Liver (tissue), 9 donors: Measurements from ENCODE around the gene PEMT. TPM values are rescaled to one million over a fixed set of nuclear protein-coding genes. Genes with fewer than 3 reads are reported as not detected.

Experiments used
- DNase-seq: peaks from one replicate; pipeline ENCODE4 v3.0.0-alpha.2; 2017; ENCODE audit warnings: low spot score
- H3K27ac ChIP-seq, 2 donors: one replicate each; pipeline ENCODE4 v1.7.0; 2013; ENCODE audit warnings: inconsistent platforms in 2 of 2, low read length in 2 of 2, control low read depth in 1 of 2, low read depth in 1 of 2, mild to moderate bottlenecking in 1 of 2
- H3K27me3 ChIP-seq, 4 donors: one replicate each; pipeline versions ENCODE4 v1.6.1 to v1.7.0; 2013; ENCODE audit warnings: low read length in 3 of 4, inconsistent platforms in 1 of 4, mild to moderate bottlenecking in 1 of 4, moderate library complexity in 1 of 4; ENCODE audit not compliant: control insufficient read depth in 4 of 4, insufficient read depth in 4 of 4
- H3K36me3 ChIP-seq, 4 donors: one replicate each; pipeline versions ENCODE4 v1.6.1 to v1.7.0; 2013; ENCODE audit warnings: low read length in 3 of 4, mild to moderate bottlenecking in 3 of 4, low read depth in 1 of 4, moderate library complexity in 1 of 4; ENCODE audit not compliant: control insufficient read depth in 4 of 4, insufficient read depth in 3 of 4
- H3K4me1 ChIP-seq, 4 donors: one replicate each; pipeline versions ENCODE4 v1.6.1 to v1.7.0; 2013; ENCODE audit warnings: low read length in 3 of 4, mild to moderate bottlenecking in 3 of 4, moderate library complexity in 1 of 4; ENCODE audit not compliant: control insufficient read depth in 4 of 4, insufficient read depth in 4 of 4
- H3K4me3 ChIP-seq, 3 donors: one replicate each; pipeline versions ENCODE4 v1.6.1 to v1.7.0; 2013; ENCODE audit warnings: low read length in 3 of 3, control low read depth in 1 of 3, low read depth in 1 of 3, mild to moderate bottlenecking in 1 of 3
- H3K9ac ChIP-seq, 2 donors: one replicate each; pipeline ENCODE4 v1.7.0; 2013; ENCODE audit warnings: low read length in 2 of 2, mild to moderate bottlenecking in 2 of 2, moderate library complexity in 2 of 2, control low read depth in 1 of 2, low read depth in 1 of 2
- H3K9me3 ChIP-seq, 4 donors: one replicate each; pipeline versions ENCODE4 v1.6.1 to v1.7.0; 2013; ENCODE audit warnings: low read length in 3 of 4; ENCODE audit not compliant: control insufficient read depth in 4 of 4
- ATF3 ChIP-seq: IDR thresholded peaks from 2 replicates; pipeline ENCODE4 v1.6.1; 2016; ENCODE audit warnings: antibody characterized with exemption
- EGR1 ChIP-seq, 2 donors: IDR thresholded peaks; 2 replicates each; pipeline ENCODE4 v1.6.1; 2016 to 2018; ENCODE audit warnings: antibody characterized with exemption in 2 of 2, low read depth in 2 of 2
- FOXA1 ChIP-seq: IDR thresholded peaks from 2 replicates; pipeline ENCODE4 v1.6.1; 2016; ENCODE audit warnings: antibody characterized with exemption
- FOXA2 ChIP-seq: IDR thresholded peaks from 2 replicates; pipeline ENCODE4 v1.6.1; 2016; ENCODE audit warnings: antibody characterized with exemption
- GABPA ChIP-seq, 2 donors: IDR thresholded peaks in 1 of 2; conservative IDR thresholded peaks in 1 of 2; 2 replicates each; pipeline ENCODE4 v1.6.1; 2016; ENCODE audit warnings: antibody characterized with exemption in 2 of 2, mild to moderate bottlenecking in 1 of 2, moderate library complexity in 1 of 2
- HNF4A ChIP-seq, 2 donors: conservative IDR thresholded peaks; 2 replicates each; pipeline ENCODE4 v1.6.1; 2016; ENCODE audit warnings: antibody characterized with exemption in 2 of 2, mild to moderate bottlenecking in 2 of 2
- MAX ChIP-seq: IDR thresholded peaks from 2 replicates; pipeline ENCODE4 v1.6.1; 2016; ENCODE audit warnings: antibody characterized with exemption
- NR2F2 ChIP-seq: IDR thresholded peaks from 2 replicates; pipeline ENCODE4 v1.6.1; 2016; ENCODE audit warnings: antibody characterized with exemption
- RAD21 ChIP-seq, 2 donors: IDR thresholded peaks; 2 replicates each; pipeline ENCODE4 v1.6.1; 2016; ENCODE audit warnings: antibody characterized with exemption in 2 of 2, mild to moderate bottlenecking in 2 of 2
- REST ChIP-seq: IDR thresholded peaks from 2 replicates; pipeline ENCODE4 v1.6.1; 2016; ENCODE audit warnings: antibody characterized with exemption, mild to moderate bottlenecking
- RXRA ChIP-seq, 2 donors: IDR thresholded peaks; 2 replicates each; pipeline ENCODE4 v1.6.1; 2017 to 2018; ENCODE audit warnings: antibody characterized with exemption in 2 of 2, mild to moderate bottlenecking in 1 of 2
- SP1 ChIP-seq: IDR thresholded peaks from 2 replicates; pipeline ENCODE4 v1.6.1; 2018; ENCODE audit warnings: antibody characterized with exemption, mild to moderate bottlenecking
- TAF1 ChIP-seq: conservative IDR thresholded peaks from 2 replicates; pipeline ENCODE4 v1.6.1; 2016; ENCODE audit warnings: antibody characterized with exemption, mild to moderate bottlenecking
- YY1 ChIP-seq: IDR thresholded peaks from 2 replicates; pipeline ENCODE4 v1.6.1; 2016; ENCODE audit warnings: antibody characterized with exemption, mild to moderate bottlenecking
- WGBS: extraction: QIAGEN DNeasy Blood & Tissue Kit; methylation state at CpG from one replicate; pipeline ENCODE4 v1.1.7; 2013; 5-methylcytosine and 5-hydroxymethylcytosine counted together
- polyA plus RNA-seq, 2 donors: library from polyadenylated mRNA; stranded (reverse) in 1 of 2; unstranded in 1 of 2; fragments of 200-250 nt in 1 of 2; fragments of >200 nt in 1 of 2; fragmentation: Nextera tagmentation in 1 of 2; extraction: Ambion mirVana in 1 of 2; gene quantifications; one replicate each; pipeline versions ENCODE4 v1.2.1 to v1.2.3, GENCODE V29; 2013 to 2015
- total RNA-seq, 2 donors: library from RNA; depleted of rRNA; stranded (reverse); fragments of >200 nt; gene quantifications; one replicate each; pipeline ENCODE4 v1.2.3, GENCODE V29; 2014
- TF ChIP-seq, protein P1 (sequence below): fragments of 150-350 bp; IDR thresholded peaks from 2 replicates; pipeline ENCODE4 v1.5.1; 2017; ENCODE audit warnings: improper control_type of control experiment, low read depth, low read length; ENCODE audit not compliant: missing input control
- TF ChIP-seq, protein P2 (sequence below): IDR thresholded peaks from 2 replicates; pipeline ENCODE4 v1.6.1; 2016; ENCODE audit warnings: antibody characterized with exemption
- donor health status: healthy.
- donor health status: healthy.
- donor health status: healthy.
- donor health status: healthy.
- donor health status: healthy.

PEMT gene
- total and polyA plus RNA-seq, 4 donors = 64.6 to 211 (median 184) TPM

DNA sequence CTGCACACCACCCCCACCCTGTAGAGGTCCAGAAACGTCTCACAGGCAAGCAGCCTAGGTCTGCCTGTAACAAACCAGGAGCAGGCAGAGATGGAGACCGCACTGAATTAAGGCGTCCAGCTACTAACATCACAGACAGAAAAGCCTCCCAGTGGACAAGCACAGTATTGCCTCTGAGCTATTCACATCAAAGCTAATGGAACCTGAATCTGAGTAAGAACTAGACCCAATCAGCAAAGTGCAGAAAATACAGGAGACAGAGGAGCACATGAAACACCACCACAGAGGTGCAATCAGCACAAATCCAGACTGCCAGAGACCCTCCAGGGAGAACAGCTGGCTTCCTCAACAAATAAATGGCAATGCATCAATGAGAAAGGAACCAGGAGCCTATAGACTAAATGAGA, 22.2 kb upstream of the PEMT start:
- no peaks in the 10 kb centered on the region for H3K9me3 ChIP-seq
- no peak overlapping the region for H3K27ac ChIP-seq
- DNase-seq = no peak
- H3K4me3 ChIP-seq = no peak overlapping the region
- no peaks in the 10 kb centered on the region for H3K36me3 ChIP-seq
- no peaks in the 10 kb centered on the region for H3K27me3 ChIP-seq
- WGBS = 3% methylated on average over 3 of the region's 3 CpGs
- H3K9ac ChIP-seq = no peak overlapping the region
- H3K4me1 ChIP-seq = peaks cover 3 to 12% (median 6%) of the 10 kb centered on the region in 4 donors
- TF ChIP-seq GABPA (IDR thresholded peaks at IDR 0.05 in 1 of 2, conservative IDR thresholded peaks at IDR 0.05 in 1 of 2) = no peak
- no peak for TF ChIP-seq FOXA1
- no peak for TF ChIP-seq HNF4A (conservative IDR thresholded peaks at IDR 0.05)
- TF ChIP-seq, protein P1, sequence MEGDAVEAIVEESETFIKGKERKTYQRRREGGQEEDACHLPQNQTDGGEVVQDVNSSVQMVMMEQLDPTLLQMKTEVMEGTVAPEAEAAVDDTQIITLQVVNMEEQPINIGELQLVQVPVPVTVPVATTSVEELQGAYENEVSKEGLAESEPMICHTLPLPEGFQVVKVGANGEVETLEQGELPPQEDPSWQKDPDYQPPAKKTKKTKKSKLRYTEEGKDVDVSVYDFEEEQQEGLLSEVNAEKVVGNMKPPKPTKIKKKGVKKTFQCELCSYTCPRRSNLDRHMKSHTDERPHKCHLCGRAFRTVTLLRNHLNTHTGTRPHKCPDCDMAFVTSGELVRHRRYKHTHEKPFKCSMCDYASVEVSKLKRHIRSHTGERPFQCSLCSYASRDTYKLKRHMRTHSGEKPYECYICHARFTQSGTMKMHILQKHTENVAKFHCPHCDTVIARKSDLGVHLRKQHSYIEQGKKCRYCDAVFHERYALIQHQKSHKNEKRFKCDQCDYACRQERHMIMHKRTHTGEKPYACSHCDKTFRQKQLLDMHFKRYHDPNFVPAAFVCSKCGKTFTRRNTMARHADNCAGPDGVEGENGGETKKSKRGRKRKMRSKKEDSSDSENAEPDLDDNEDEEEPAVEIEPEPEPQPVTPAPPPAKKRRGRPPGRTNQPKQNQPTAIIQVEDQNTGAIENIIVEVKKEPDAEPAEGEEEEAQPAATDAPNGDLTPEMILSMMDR = peak; percentile 90
- peak; percentile 89 to 92 for TF ChIP-seq RAD21 (IDR thresholded peaks at IDR 0.05)

GRCh38 chr17:17612085-17613022, 20.8 kb upstream of the PEMT start:
- Histone ChIP-seq H3K4me1 (peaks cover 3 to 12% (median 6%) of the 10 kb centered on the region in 4 donors), H3K4me3 (no peak overlapping the region), H3K27ac (peak overlapping the region in 1 of 2 donors; percentile 12), H3K9me3 (no peaks in the 10 kb centered on the region), H3K9ac (peak overlapping the region in 1 of 2 donors; percentile 59), H3K27me3 (no peaks in the 10 kb centered on the region), H3K36me3 (no peaks in the 10 kb centered on the region)
- TF ChIP-seq HNF4A (conservative IDR thresholded peaks at IDR 0.05) (peak; percentile 52 to 76), FOXA2 (no peak), RXRA (IDR thresholded peaks at IDR 0.05) (peak; percentile 17 to 46)
- no peak for DNase-seq
- WGBS = 79% methylated on average over 9 of the region's 9 CpGs

GRCh38 chr17:17609121-17609520, 17.6 kb upstream of the PEMT start:
- Histone ChIP-seq H3K27ac (no peak overlapping the region), H3K9ac (no peak overlapping the region), H3K36me3 (no peaks in the 10 kb centered on the region), H3K4me3 (no peak overlapping the region), H3K9me3 (no peaks in the 10 kb centered on the region), H3K27me3 (no peaks in the 10 kb centered on the region), H3K4me1 (peaks cover 9 to 20% (median 14%) of the 10 kb centered on the region in 4 donors)
- WGBS = 94% methylated on average over 4 of the region's 4 CpGs
- DNase-seq = no peak
- TF ChIP-seq FOXA2 (no peak), REST (no peak), NR2F2 (no peak), HNF4A (conservative IDR thresholded peaks at IDR 0.05) (no peak), EGR1 (IDR thresholded peaks at IDR 0.05; ENCODE audit: low read depth in 2 of 2) (no peak), RAD21 (IDR thresholded peaks at IDR 0.05) (no peak), SP1 (no peak), TAF1 (no peak), YY1 (no peak), ATF3 (no peak), MAX (no peak)
- TF ChIP-seq, protein P1 = no peak
- TF ChIP-seq, protein P2, sequence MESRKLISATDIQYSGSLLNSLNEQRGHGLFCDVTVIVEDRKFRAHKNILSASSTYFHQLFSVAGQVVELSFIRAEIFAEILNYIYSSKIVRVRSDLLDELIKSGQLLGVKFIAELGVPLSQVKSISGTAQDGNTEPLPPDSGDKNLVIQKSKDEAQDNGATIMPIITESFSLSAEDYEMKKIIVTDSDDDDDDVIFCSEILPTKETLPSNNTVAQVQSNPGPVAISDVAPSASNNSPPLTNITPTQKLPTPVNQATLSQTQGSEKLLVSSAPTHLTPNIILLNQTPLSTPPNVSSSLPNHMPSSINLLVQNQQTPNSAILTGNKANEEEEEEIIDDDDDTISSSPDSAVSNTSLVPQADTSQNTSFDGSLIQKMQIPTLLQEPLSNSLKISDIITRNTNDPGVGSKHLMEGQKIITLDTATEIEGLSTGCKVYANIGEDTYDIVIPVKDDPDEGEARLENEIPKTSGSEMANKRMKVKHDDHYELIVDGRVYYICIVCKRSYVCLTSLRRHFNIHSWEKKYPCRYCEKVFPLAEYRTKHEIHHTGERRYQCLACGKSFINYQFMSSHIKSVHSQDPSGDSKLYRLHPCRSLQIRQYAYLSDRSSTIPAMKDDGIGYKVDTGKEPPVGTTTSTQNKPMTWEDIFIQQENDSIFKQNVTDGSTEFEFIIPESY = no peak
